Activated naive CD8-positive, alpha-beta T cell treated with anti-CD3 and anti-CD28 coated beads, Interleukin-2, amount 10 ng/mL, durations not matched to agents 7 days and 5 days (primary cell): ENCODE measurements around the gene DOCK6. TPM values are rescaled to one million over a fixed set of nuclear protein-coding genes. Genes with fewer than 3 reads are reported as not detected.

ENCODE experiments used
- ATAC-seq: fragments of 150-1000 bp; cut with Tn5 transposase; one replicate; pipeline ENCODE4 v1.10.0; 2021; ENCODE audit warnings: low read depth, moderate library complexity
- POLR2A ChIA-PET: fragments of 350-600 bp; sonication (Branson Sonifier 250); formaldehyde crosslinking; loops from one replicate; lab custom pipeline; 2021; ENCODE audit warnings: antibody characterized with exemption; lab: Charles Lee
- DNase-seq: peaks from one replicate; pipeline ENCODE4 v3.0.0; 2021
- H3K27ac Mint-ChIP-seq: one replicate; pipeline ENCODE4 v1.8.0; 2022; ENCODE audit warnings: mild to moderate bottlenecking, mixed read lengths
- H3K27me3 Mint-ChIP-seq: one replicate; pipeline ENCODE4 v1.8.0; 2022; ENCODE audit warnings: mild to moderate bottlenecking, moderate library complexity, mixed read lengths
- H3K36me3 Mint-ChIP-seq: one replicate; pipeline ENCODE4 v1.8.0; 2021; ENCODE audit warnings: mild to moderate bottlenecking, mixed read lengths
- H3K4me1 Mint-ChIP-seq: one replicate; pipeline ENCODE4 v1.8.0; 2021; ENCODE audit warnings: mixed read lengths
- H3K4me3 Mint-ChIP-seq: one replicate; pipeline ENCODE4 v1.8.0; 2022; ENCODE audit warnings: mild to moderate bottlenecking, moderate library complexity, mixed read lengths
- H3K9me3 Mint-ChIP-seq: one replicate; pipeline ENCODE4 v1.8.0; 2021; ENCODE audit warnings: mixed read lengths
- total RNA-seq, 2 experiments: library from RNA; stranded (reverse); gene quantifications; one replicate each; pipeline ENCODE4 v1.2.3, GENCODE V29; 2021

DOCK6 gene
- total RNA-seq, 2 experiments from 2014 or later, result 0.43 to 0.72 TPM

DNA sequence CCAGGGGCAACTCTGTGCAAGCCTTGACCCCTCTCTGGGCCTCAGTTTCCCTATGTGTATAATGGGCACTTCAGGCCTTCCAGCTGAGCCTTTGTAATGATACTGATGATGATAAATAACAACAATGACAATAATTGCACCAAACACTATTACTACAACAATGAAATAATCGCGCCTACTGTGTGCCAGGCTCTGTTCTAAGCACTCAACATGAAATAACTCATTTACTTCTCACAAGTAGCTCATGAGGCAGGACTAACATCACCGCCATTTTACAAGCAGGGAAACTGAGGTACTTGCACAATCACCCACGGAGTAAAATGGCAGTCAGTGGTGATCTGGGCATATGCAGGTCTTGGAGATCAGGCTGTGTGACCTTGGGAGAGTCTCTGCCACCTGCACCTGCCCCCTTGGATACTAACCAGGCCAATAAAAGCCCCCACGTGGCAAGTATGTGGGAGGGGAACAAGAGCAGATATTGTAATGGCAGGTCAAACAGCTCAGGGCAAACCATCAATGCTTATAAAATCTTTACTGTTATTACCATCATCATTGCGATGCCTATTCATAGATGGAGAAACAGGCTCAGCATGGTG is 23.4 kb downstream of the DOCK6 start:
- peaks cover 3% of the 10 kb centered on the region for H3K4me1 Mint-ChIP-seq
- DNase-seq (no peak), ATAC-seq (no peak)
- H3K27me3 Mint-ChIP-seq, result peaks cover 6% of the 10 kb centered on the region
- POLR2A ChIA-PET, result no interaction called here
- H3K36me3 Mint-ChIP-seq, result no peaks in the 10 kb centered on the region
- peaks cover 1% of the 10 kb centered on the region for H3K9me3 Mint-ChIP-seq
- H3K27ac Mint-ChIP-seq, result no peak overlapping the region
- H3K4me3 Mint-ChIP-seq, result no peak overlapping the region

DNA sequence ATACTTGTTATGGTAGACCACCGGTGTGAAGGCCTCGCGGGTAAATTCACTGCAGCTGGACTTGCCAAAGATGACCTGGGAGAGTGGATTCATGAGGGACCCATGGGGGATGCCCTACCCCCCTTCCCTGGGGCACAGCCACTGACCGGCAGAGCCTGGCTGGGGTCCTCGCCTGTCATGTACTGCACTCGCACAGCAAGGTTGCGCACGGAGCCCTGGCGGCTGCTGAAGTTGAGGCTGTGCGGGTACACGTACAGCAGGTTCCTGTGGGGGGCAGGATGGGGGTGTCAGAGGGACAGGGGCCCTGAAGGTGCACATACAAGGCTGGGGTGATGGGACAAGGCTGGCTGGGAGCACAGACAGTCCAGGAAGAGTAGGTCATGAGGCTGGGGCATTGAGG is 24.3 kb downstream of the DOCK6 start:
- no peak overlapping the region for H3K4me3 Mint-ChIP-seq
- POLR2A ChIA-PET, result no interaction called here
- ATAC-seq (no peak), DNase-seq (no peak)
- no peaks in the 10 kb centered on the region for H3K36me3 Mint-ChIP-seq
- H3K27ac Mint-ChIP-seq, result no peak overlapping the region
- H3K27me3 Mint-ChIP-seq, result peaks cover 6% of the 10 kb centered on the region
- peaks cover 1% of the 10 kb centered on the region for H3K9me3 Mint-ChIP-seq
- peaks cover under 1% of the 10 kb centered on the region for H3K4me1 Mint-ChIP-seq

DNA sequence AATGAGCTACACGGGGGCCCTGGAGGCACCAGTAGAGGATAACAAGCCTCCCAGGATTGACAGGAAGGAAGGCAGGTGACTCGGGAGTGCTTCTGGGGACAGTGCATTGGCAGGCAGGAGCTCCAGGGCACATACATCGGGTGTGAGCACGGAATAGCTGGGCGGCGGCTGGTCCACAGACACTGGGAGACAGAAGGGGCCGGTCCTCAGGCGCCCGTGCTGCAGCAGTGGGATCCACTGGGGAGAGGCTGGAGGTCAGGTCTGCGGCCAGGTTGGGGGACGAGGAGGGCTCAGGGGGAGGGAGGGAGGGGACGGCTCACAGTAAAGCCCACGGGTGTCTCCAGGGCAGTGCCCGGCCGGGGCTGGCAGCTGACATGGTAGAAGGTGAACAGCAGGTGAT is 25.0 kb downstream of the DOCK6 start:
- DNase-seq, result no peak
- H3K36me3 Mint-ChIP-seq, result no peaks in the 10 kb centered on the region
- ATAC-seq, result no peak
- H3K9me3 Mint-ChIP-seq, result peaks cover 1% of the 10 kb centered on the region
- H3K4me1 Mint-ChIP-seq, result peaks cover 2% of the 10 kb centered on the region
- POLR2A ChIA-PET, result no interaction called here
- peaks cover 4% of the 10 kb centered on the region for H3K27me3 Mint-ChIP-seq
- H3K27ac Mint-ChIP-seq, result no peak overlapping the region
- H3K4me3 Mint-ChIP-seq, result no peak overlapping the region

DNA sequence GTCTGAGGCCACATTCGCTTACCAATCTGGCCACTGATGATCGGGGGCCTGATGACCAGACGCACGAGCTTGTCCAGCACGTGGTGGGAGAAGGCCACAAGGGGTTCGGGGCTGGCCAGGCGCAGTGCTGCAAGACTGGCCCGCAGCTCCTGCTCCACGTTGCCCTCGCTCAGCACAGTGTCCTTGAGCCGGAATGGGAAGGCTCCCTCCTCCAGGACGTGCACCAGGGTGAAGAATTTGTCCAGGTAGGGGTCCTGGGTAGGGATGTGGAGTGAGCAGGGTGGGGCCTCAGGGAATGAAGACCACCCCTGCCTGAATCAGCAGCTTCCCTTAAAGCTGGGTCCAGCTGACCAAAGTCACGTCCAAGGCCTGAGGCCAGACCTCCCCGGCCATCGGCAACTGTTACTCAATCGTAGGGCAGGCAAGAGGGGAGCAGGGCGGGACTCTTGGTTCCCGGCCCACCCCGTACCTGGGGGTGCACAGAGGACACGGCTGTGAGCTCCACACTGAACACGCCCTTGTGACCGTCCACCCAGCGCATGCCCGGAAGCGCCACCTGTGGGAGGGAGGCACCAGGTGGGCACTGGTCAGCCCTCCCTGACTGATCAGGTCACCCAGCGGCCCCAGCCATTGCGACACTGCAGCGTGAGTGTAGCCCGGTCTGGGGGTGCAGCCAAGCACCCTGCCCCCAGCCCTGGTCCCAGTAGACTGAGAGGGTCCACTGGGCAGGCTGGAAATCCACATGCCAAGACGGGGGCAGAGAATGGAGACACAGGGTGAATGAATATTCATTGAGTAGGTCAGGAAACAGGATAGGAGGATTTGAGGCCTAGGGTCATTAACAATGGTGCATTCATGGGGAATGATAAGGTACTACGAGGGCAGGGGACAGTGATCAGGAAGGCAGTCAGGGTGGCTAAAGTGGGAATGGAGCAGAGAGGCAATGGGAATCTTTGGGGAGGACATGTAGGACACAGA is 25.7 kb downstream of the DOCK6 start:
- no peak for DNase-seq
- H3K9me3 Mint-ChIP-seq, result peaks cover 1% of the 10 kb centered on the region
- H3K27me3 Mint-ChIP-seq, result no peaks in the 10 kb centered on the region
- H3K36me3 Mint-ChIP-seq, result no peaks in the 10 kb centered on the region
- H3K27ac Mint-ChIP-seq, result no peak overlapping the region
- H3K4me1 Mint-ChIP-seq, result peaks cover 2% of the 10 kb centered on the region
- no peak overlapping the region for H3K4me3 Mint-ChIP-seq
- no peak for ATAC-seq
- POLR2A ChIA-PET, result no interaction called here

DNA sequence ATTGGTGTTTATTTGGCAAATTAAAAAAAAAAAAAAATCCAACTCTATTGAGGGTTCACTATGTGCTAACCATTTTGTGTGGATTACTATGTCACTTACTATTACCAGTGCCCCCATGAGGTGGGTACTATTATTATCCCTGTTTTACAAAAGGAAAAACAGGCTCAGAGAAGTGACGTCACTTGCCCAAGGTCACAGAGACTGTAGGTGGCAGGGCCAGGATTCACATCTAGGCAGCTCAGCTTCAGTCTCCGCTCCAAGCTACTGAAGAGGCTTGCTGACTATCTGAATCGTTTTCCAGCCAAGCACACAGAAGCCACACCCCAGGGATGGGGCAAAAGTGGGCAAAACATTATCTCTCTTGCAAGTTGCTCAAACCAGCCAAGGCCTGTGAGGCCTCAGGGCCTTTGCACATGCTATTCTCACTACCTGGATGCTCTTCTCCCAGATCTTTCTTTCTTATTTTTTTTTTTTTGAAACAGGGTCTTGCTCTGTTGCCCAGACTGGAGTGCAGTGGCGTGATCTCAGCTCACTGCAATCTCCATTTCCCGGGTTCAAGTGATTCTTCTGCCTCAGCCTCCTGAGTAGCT is 27.7 kb downstream of the DOCK6 start:
- DNase-seq, result no peak
- H3K9me3 Mint-ChIP-seq, result peaks cover 1% of the 10 kb centered on the region
- no peak for ATAC-seq
- no peaks in the 10 kb centered on the region for H3K27me3 Mint-ChIP-seq
- H3K4me1 Mint-ChIP-seq, result peaks cover 2% of the 10 kb centered on the region
- POLR2A ChIA-PET, result interaction anchor here (0.6 to 0.8 kb wide), 2 partner anchors 14 to 482 kb away, joined by 3 read pairs; no protein-coding TSS in a partner anchor
- no peak overlapping the region for H3K4me3 Mint-ChIP-seq
- H3K27ac Mint-ChIP-seq, result no peak overlapping the region
- no peaks in the 10 kb centered on the region for H3K36me3 Mint-ChIP-seq

DNA sequence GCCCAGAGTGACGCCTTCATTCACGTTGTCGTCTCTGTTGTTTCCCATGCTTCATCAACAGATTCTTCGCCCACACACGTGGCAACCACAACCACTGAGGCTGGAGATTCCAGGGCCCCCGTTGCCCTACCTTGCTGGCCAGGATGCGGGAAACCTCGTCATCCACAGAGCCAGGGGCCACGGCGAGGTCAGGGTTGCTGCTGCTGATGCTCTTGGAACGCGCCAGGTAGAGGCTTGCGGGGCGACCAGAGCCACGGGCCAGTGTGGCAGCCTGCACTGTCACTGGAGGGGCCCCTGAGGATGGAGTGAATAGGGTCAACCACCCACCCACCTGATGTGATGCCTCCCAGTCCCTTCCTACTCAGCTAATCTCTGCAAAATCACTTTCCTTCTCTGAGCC is 29.3 kb downstream of the DOCK6 start:
- peaks cover 2% of the 10 kb centered on the region for H3K4me1 Mint-ChIP-seq
- ATAC-seq (no peak), DNase-seq (no peak)
- POLR2A ChIA-PET, result no interaction called here
- no peaks in the 10 kb centered on the region for H3K27me3 Mint-ChIP-seq
- H3K36me3 Mint-ChIP-seq, result no peaks in the 10 kb centered on the region
- no peak overlapping the region for H3K4me3 Mint-ChIP-seq
- H3K9me3 Mint-ChIP-seq, result peaks cover 1% of the 10 kb centered on the region
- H3K27ac Mint-ChIP-seq, result no peak overlapping the region

DNA sequence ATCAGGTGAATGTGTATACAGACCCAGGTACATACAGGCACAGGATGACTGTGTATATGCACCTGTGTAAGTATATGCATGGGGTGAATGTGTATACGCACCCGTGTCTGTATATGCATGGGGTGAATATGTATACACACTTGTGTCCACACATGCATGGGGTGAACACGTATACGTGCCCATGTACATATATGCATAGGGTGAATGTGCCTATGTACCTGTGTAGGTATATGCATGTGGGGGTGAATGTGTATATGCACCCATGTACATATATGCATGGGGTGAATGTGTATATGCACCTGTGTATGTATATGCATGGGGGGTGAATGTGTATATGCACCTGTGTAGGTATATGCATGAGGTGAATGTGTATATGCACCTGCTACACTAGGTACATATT is 29.8 kb downstream of the DOCK6 start:
- no peak for ATAC-seq
- H3K36me3 Mint-ChIP-seq, result no peaks in the 10 kb centered on the region
- no peaks in the 10 kb centered on the region for H3K27me3 Mint-ChIP-seq
- DNase-seq, result no peak
- H3K27ac Mint-ChIP-seq, result no peak overlapping the region
- peaks cover 1% of the 10 kb centered on the region for H3K9me3 Mint-ChIP-seq
- no peak overlapping the region for H3K4me3 Mint-ChIP-seq
- POLR2A ChIA-PET, result no interaction called here
- peaks cover 2% of the 10 kb centered on the region for H3K4me1 Mint-ChIP-seq

DNA sequence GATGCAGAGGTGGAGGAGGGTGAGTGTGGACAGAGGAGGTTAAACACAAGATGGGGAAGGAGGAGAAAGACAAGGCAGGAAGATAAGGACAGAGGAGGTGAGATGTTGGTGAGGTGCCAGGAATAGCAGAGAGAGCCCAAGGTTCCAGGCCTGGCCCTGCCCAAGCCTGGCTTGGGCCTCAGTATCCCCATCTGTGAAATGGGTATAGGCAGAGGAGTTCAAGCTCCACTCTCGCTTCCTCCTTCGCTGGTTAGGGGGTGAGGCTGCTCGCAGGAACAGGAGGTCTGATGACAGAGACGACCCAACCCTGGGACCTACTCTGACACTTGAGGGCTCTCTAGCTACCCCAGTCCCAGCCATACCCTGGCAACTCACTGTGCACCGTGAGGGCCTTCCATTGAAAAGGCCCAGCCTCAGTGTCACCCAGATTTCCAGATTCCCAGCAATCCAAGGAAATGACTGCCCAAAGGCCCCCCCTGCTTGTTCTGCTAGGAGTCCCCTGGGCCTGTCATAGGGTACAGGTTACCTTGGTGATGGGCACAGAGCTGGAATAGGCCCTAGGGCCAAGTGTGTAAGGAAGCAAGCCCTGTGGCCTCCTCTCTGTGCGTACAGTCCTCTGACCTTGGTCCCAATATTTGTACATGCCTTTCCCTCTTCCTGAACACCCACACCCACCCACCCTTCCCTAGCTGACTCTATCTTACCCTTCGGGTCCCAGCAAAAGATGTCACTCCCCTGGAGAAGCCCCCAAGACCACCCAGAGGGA is 31.5 kb downstream of the DOCK6 start:
- Mint-ChIP-seq H3K9me3 (no peaks in the 10 kb centered on the region), H3K36me3 (no peaks in the 10 kb centered on the region), H3K4me3 (no peak overlapping the region), H3K27ac (no peak overlapping the region), H3K27me3 (no peaks in the 10 kb centered on the region), H3K4me1 (peaks cover 2% of the 10 kb centered on the region)
- DNase-seq, result no peak
- POLR2A ChIA-PET, result no interaction called here
- ATAC-seq, result no peak

DNA sequence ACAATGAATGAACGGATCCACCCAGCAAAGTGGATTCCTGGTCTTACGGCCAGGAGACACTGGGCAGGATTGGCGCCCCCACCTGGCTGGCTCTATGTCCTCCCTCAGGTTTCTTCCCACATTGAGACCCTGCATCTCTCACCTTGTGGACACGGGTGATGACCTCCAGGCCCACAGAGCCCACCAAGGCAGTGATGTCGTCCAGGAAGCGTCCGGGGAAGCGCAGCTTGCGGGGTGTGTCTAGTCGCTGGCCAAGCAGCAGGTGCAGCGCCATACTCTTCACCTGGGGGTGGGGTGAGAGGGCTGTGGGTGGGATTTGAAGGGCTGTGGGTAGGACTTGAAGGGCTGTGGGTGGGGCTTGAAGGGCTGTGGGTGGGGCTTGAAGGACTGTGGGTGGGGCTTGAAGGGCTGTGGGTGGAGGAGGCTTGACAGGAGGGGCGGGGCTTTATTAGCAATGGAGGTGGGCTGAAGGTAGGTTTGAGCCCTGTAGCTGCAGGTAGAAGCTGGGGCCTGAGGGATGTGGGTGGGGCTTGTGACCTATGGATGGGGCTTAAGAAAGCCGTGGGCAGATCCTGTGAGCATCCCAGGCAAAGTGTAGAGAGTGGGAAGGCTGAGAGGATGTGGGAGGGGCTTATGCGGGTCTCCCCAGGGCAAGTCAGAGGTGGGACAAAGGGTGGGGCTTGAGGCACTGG is 35.0 kb downstream of the DOCK6 start:
- H3K4me1 Mint-ChIP-seq, result peaks cover 2% of the 10 kb centered on the region
- peaks cover 2% of the 10 kb centered on the region for H3K9me3 Mint-ChIP-seq
- H3K27ac Mint-ChIP-seq, result no peak overlapping the region
- ATAC-seq, result no peak
- no peaks in the 10 kb centered on the region for H3K27me3 Mint-ChIP-seq
- POLR2A ChIA-PET, result no interaction called here
- no peak for DNase-seq
- no peak overlapping the region for H3K4me3 Mint-ChIP-seq
- no peaks in the 10 kb centered on the region for H3K36me3 Mint-ChIP-seq

DNA sequence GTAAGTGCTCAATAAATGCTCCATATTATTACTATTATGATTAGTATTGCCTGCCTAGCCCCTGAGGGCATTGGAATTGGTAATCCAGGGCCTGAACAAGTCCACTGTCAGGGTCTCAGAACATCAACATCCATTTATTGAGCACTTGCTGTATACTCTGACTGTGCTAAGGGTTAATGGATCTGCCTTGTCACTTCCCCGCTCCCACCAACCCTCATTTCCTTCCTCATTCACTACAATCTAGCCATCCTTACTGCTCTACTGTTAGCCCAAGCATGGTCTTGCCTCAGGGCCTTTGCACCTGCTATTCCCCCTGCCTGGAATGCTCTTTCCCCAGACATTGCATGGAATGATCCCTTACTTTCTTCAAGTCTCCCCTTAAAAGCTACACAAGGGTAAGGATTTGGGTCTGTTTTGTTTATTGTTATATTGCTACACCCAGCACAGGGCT is 35.6 kb downstream of the DOCK6 start:
- H3K27me3 Mint-ChIP-seq, result no peaks in the 10 kb centered on the region
- H3K4me1 Mint-ChIP-seq, result peaks cover 2% of the 10 kb centered on the region
- POLR2A ChIA-PET, result no interaction called here
- H3K36me3 Mint-ChIP-seq, result no peaks in the 10 kb centered on the region
- H3K9me3 Mint-ChIP-seq, result peaks cover 2% of the 10 kb centered on the region
- no peak overlapping the region for H3K27ac Mint-ChIP-seq
- ATAC-seq (no peak), DNase-seq (no peak)
- no peak overlapping the region for H3K4me3 Mint-ChIP-seq

DNA sequence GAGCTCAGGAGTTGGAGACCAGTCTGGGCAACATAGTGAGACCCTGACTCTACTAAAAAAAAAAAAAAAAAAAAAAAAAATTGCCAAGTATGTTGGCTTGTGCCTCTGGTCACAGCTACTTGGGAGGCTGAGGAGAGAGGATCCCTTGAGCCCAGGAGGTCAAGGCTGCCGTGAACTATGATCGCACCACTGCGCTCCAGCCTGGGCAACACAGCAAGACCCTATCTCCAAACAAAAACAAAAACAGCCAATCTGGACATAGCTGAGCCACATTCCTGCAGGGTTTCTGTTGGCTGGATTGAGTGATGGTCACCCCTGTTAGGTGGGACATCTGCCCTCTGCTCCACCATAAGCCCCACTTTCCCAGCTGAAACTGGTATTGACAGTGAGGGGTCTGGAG is 36.5 kb downstream of the DOCK6 start:
- POLR2A ChIA-PET, result no interaction called here
- Mint-ChIP-seq H3K36me3 (no peaks in the 10 kb centered on the region), H3K4me3 (no peak overlapping the region), H3K27me3 (no peaks in the 10 kb centered on the region), H3K4me1 (peaks cover 2% of the 10 kb centered on the region), H3K9me3 (peaks cover 5% of the 10 kb centered on the region), H3K27ac (no peak overlapping the region)
- DNase-seq, result no peak
- no peak for ATAC-seq

DNA sequence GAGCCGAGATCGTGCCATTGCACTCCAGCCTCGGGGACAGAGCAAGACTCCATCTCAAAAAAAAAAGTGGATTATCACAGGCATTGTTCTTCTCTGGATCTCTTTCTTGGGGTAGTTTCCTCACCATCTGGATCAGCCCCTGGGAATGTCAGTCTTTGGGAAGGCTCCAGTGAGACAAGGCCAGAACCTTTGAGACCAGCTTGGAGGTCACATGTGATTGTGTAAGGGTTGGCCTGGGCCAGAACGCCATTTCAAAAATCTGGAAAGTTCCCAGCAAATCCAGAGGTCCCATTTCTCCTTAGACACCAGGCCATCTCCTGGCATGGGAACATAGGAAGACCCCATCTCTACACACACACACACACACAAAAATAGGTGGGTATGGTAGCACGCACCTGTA is 37.2 kb downstream of the DOCK6 start:
- Mint-ChIP-seq H3K27ac (no peak overlapping the region), H3K9me3 (peaks cover 9% of the 10 kb centered on the region), H3K36me3 (peaks cover 2% of the 10 kb centered on the region), H3K4me1 (peaks cover 2% of the 10 kb centered on the region), H3K27me3 (no peaks in the 10 kb centered on the region), H3K4me3 (no peak overlapping the region)
- POLR2A ChIA-PET, result interaction anchor here (0.7 kb wide), 2 partner anchors 99 to 412 kb away, joined by 3 read pairs; no protein-coding TSS in a partner anchor
- no peak for DNase-seq
- ATAC-seq, result no peak
